Stimulated activated CD4-positive, alpha-beta T cell treated with anti-CD3 and anti-CD28 coated beads, Interleukin-2, amount 100 ng/mL, for 4 hours (primary cell): ENCODE data around the gene STAMBPL1.
"Not testable (repeated sequence)": the region's sequence is repeated elsewhere in the genome, so short reads cannot be mapped to it uniquely, and the experiment has no call there.

Experiments used
- DNase-seq: peaks from one replicate; pipeline ENCODE4 v3.0.0-alpha.2; 2020; ENCODE audit warnings: low read depth

The STAMBPL1 gene

DNA sequence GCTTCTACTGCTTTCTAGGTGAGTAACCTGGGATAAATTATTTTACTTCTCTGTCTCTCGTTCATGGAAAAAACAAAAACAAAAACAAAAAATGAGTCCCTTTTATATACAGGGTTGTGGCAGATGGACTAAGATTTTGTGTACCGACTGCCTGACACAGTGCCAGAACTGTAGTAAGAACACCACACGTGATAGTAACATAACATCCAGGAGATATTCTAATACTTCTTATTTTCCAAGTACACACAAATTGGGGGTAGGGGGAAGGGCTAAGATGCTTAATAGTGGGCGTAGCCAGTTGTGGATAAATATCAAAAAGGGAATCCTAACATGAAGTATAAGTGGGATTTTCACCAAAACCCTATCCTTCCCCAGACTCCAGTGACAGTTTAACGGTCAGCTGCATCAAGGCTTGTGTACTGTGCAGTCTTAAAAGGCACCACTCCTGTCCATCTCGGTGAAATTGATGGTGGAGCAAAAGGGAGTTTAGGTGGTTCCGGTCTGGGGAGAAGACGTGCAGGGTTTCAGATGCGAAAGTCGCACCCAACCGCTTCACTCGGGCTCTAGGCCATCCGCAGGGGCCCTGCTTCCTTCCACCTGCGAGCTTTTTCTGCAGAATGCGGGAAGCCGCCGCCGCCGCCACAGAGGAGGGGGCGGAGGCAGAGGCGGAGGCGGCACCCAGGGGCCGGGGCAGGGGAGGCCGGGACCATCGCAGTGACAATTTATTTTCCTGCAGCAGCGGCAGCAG lies at the start of gene STAMBPL1:
TSS of gene STAMBPL1 (plus strand) at position 712 of the 748 bp plus-strand sequence. CDS start 21,464 bp downstream, outside the sequence.
- peak; percentile 67 for DNase-seq

DNA sequence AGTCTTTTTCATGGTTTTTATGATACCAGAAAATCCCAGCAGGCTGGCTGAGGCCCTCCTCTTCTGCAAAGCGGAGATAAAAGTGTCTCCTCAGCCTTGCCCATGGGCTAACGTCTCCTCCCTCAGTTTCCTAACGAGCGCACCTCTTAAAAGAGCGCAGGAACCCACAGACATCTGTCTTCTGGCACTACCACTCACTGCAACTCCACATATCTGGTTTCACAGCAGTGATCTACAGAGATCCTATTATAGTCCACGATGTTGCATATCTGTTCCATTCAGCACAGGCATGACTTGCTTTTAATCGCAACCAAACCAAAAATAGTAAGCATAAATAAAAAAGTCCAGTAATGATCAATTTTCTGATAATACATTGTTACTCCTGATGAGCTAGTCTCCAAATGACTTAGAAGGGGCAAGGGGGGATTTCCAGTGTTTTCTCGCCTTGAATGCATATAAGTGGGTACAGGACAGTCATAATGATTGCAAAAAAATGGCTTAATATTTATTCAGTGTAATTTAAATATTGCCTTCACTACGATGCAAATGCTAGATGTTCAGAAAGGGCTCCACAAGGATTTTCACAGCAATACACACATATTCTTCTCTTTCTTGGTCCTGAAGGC lies 49.3 kb upstream of the STAMBPL1 start:
- DNase-seq: no peak

DNA sequence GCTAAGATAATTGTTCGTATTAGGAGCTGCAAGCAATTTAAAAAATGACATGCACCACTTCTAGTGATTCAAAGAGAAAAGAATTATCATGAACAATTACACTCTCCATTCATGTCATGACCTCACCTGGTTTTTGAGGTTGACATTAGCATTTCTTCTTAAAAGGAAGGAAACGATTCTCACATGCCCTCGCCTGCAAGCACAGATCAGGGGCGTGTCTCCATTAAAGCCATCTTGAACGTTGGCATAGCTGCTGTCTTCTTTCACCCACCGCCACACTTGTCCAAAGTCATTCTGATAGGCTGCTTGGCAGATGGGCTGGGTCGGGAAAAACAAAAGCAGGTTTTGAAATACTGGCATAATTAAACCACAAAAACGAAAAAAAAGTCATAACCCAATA lies 48.3 kb upstream of the STAMBPL1 start:
- DNase-seq: peak; percentile 3

DNA sequence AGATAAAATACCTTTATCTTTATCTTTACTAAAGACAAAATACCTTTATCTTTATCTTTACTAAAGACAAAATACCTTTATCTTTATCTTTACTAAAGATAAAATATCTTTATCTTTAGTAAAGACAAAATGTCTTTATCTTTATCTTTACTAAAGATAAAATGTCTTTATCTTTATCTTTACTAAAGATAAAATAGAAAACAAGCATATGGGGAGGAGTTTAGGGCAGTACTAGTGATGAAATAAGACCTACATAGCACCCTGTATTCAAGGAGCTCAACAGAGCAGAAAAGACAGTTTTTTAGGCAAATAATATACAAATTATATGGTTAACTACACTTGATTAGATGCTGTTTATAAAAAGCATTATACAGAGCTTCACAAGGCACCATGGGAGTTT lies 47.7 kb upstream of the STAMBPL1 start:
- DNase-seq: no peak

DNA sequence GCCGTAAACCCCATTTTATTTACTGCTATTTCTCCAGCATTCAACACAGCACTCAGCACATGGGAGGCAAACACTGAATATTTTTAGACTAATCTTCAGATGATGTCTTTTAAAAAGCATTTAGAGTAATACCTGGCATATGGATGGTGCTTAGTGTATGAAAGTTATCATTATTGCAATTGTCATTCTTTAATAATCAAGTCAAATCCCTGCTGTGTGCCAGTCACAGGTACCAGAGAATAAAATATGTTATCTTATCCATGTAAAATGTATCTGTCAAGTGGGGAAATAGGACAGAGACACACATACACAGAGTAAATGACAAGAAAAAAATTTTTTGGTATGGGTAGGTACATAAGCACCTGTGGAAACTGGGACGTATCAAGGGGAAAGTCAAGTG lies 46.9 kb upstream of the STAMBPL1 start:
- no peak for DNase-seq

DNA sequence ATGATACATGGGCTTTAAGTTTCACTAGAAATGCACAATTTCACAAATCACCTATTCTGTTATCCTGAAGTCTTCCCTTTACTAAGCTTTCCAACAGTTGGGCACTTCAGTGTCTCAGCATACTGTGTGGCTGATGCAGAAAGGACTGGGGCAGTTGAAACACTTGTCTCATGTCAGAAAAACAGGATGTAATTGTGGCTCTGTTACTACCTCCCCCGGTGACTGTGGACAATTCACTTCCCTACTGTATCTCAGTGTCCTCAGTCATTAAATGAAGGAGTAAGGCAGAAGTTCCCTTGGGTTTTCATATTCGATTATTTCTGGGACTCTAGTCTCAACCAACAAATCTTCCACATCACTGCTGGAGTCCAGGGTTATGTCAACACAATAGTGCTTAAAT lies 46.3 kb upstream of the STAMBPL1 start:
- no peak for DNase-seq

DNA sequence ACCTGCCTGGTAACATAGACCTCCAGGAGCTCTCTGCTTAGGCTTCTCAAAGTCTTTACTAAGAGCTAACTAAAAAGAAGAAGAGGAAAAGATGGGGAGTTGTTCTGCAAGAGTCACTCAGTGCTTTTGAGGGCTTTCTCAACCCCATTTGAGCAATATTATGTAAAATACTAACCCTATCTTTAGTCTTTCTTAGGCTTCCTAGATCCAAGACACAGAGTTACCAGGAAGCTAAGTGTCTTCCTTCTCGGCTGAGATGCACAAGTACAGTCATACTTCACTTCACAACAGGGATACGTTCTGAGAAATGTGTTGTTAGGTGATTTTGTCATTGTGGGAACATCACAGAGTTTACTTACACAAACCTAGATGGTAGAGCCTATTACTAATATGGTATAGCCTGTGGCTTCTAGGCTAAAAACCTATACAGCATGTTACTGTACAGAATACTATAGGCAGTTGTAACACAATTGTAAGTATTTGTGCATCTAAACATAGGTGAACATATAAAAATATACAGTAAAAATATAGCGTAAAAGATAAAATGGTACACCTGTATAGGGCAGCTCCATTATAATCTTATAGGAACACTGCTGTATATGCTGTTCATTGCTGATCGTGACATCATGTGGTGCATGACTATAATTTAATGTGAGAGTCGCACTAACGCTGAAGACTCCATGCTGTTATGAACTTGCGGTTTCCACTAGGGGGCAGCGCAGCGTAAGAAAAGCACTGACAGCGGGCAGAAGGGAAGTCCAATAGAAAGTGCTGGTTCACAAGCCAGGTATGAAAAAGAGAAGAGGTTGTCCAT lies 44.7 kb upstream of the STAMBPL1 start:
- DNase-seq: peak; percentile 81

DNA sequence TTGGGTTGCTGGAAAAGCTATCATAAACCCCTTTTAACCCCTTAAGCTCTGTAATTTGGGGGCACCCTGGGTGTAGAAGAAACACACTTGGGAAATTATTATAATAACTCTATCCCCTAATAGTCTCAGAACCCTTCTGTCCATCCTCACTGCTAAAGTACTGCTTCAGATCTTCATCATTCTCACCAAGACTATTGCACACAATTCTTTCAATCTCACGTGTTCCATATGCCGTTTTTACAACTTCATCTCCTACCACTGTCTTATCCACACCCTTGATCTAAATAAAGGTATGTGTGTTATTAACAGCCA lies 44.2 kb upstream of the STAMBPL1 start:
- DNase-seq: no peak

DNA sequence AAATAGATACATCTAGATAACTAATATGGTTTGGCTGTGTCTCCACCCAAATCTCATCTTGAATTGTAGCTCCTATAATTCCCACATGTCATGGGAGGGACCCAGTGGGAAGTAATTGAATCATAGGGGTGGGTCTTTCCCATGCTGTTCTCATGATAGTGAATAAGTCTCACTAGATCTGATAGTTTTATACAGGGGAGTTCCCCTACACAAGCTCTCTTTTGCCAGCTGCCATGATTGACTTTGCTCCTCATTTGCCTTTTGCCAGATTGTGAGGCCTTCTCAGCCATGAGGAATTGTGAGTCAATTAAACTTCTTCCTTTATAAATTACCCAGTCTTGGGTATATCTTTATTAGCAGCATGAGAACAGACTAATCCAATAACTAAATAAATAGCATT lies 42.4 kb upstream of the STAMBPL1 start:
- not testable (repeated sequence) for DNase-seq

DNA sequence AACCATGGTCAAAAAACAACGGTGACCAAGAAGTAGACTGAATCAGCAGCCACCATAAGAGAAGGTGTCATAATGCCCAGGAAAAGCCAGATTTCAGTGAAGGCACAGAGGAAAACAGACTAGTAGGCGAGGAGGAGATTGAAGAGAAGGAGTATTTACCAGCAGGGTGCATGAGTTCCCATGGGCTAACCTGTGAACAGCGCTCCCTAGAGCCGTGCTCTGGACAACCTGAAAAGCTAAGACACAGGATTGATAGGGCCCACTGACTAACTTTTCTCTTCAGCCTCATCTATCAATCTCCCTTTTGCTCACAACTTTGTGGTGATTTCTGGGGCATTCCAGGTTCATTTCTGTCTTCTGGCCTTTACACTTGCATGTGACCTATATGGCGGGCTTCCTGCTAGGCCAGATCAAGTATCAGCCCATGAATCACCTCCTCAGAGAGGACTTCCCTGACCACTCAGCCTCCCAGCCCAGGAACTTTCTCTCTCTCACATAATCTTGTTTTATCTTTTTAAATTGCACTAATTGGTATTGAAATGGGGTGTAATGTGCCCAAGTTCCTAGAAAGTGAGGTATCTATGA lies 41.2 kb upstream of the STAMBPL1 start:
- no peak for DNase-seq

DNA sequence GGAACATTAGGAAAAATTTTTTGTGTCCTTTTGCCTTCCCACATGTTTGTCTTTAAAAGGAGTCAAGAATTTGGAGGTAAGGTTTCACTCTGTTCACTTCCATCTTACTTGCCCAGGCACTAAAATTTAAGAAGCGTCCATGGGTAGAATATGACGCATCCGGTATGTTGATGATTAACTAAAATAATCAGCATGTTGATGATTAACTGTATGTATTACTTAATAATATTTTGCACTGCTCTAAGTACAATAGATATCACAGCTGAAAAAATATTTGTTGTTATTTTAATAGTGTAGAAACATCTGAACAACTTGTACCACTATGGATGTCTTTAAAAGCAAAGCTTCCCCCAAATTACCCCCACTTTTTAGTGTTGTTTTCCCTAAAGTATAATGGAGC lies 39.9 kb upstream of the STAMBPL1 start:
- DNase-seq: no peak

DNA sequence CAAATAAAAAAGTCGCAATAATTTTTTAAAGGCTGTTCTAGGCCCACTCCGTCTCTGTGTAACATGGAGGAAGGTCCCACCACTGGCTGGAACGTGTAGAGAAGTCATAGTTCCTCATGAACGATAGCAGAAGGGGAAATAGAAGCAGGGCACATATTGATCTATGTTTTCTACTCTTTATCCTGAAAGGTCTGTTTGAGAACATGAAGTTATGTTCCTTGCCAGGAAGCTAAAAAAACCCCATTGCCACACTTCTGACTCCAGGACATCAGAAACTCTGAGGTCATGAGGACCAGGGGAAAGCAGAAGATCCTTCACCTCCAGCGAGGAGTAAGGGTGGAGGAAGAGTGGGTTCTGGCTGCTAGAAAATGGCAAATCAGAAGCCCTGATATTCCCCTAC lies 39.2 kb upstream of the STAMBPL1 start:
- no peak for DNase-seq

DNA sequence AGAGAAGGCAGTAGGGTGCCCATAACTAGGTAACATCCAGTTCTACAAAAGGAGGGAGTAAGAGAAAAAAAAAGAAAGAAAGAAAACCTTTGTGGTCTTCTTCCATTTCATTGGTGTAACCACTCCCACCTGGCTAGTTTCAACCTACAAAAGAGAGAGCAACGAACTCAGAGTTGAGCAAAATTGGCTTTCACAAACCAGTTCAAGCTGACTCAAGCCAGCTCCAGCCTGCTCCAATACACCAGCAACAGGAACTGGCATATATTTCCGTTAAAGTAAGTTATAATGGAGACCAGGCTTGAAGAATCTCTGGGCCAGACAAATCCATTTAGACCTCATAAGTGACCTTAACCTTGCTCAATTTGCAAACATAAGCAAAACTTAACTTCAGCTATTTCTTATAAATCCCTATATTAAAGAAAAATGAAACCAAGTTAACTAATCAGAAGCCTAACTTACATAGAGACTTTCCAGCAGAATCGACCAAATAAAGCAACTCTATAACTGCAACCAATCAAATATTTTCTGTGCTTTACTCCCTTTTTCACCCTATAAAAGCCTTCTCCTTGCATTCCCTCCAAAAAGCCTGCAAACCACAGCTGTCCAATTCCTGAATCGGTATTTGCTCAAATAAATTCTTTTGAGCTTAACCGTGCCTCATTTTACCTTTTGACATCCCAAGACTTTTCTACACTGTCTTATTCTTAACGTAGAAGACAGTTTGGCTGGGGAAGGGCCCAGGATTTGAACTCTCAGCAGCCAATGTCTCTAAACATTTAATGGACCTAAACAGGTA lies 38.5 kb upstream of the STAMBPL1 start:
- DNase-seq: no peak

DNA sequence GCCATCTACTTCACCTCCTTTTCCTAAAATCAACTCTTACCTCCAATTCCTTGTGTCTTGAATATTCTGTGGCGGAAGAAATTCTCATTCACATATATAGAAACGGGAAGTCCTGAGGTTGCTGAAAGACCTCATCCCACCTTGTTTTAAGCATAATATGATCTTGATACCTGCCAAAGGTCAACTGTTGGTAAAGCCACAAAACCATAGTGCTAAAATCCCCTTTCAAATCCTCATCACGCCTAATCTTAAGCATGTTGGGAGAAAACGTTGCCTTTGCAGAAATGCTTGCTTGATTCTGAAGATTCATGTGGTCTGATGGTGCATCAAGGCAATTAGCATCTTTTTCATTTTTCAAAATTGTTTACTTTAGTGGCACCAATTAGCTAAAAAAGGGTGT lies 36.9 kb upstream of the STAMBPL1 start:
- no peak for DNase-seq

DNA sequence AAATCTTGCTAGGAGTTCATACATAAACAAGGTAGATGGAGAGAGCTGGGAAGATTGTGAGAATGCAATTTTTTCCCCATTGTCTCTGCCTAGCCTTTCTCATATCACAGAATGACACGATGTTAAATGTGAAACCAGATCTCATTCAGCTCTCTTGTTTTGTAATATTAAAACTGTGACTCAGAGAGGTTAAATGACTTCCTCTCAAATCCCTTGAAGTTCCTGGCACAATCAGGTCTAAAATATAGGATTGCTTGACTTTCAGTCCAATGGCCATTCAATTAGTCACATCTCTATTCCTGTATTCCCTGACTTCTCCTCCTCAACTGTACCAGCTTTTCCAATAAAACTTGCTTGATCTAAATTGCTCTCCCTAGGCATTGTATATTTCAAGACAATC lies 31.5 kb upstream of the STAMBPL1 start:
- DNase-seq: no peak

DNA sequence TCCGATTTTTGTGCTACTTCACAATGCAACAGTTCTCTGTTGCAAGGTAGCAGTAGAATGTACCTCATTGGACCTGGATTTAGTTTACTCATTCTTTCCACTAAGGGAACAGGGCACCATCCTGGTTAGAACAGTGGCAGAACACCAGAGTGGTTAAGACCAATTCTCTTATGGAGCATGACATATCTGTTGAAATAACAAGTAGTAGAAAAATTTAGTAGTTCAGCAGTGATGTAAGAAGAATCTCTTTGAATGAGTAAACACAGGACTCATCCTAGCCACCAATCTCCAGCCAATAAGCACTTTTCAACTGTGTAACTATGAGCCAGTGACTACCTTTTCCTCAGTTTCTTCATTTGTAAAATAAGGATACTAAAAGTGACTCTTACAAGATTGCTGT lies 30.8 kb upstream of the STAMBPL1 start:
- DNase-seq: no peak

DNA sequence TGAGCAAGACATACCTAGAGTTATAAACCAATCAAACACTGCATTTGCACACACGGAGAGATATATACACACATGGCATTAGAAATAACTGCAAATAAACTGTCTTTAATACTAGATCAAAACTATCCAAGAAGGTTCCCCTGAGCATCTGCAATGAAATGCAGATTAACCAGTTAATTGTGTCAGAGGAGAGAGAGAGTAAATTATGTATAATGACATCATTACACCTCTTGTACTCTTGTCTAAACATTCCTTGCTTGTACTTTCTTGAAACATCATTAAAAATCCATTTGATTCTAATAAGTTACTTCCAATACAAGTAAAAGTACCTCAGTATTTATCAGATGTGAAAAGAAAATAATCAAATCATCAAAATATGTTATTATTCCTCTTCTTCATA lies 29.3 kb upstream of the STAMBPL1 start:
- DNase-seq: no peak

DNA sequence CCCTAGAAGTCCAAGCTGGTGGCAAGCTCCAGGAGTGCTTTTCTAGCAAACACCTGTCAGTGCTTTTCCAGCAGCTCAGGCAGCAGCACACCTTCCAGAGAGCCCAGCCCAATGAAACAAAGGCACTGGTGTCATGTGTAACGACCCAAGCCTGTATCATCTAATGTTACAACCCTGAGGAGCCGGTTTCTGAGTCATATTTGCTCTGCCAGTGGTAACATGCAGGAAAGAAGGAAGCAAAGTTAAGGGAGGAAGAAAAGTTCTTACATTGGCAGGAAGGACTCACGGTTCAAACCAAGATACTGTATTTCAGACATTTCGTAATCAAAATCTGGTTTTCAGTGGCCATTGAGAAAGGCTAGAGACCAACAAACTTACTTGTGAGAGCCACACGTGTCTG lies 28.3 kb upstream of the STAMBPL1 start, which contains the start of gene ANKRD22:
TSS of gene ANKRD22 (minus strand) at position 139 of the 400 bp plus-strand sequence. CDS start 237 bp downstream, outside the sequence.
- DNase-seq: no peak

DNA sequence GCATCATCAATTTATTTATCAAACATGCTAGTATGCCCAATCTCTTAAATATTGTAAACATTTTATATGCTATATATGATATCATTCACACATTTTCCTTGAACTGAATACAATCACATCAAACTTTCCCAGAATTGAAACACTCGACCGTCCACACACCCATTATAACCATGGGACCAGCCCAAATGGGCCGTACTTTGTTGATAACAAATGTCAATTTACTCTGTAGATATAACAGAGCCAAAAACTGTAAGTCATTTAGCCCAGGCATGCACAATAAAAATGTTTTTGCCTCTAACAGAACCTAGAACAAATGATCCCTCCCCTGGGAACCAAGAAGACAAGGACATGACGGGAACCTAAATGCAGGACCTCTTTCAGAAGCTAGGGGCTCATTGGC lies 27.7 kb upstream of the STAMBPL1 start:
- DNase-seq: no peak

DNA sequence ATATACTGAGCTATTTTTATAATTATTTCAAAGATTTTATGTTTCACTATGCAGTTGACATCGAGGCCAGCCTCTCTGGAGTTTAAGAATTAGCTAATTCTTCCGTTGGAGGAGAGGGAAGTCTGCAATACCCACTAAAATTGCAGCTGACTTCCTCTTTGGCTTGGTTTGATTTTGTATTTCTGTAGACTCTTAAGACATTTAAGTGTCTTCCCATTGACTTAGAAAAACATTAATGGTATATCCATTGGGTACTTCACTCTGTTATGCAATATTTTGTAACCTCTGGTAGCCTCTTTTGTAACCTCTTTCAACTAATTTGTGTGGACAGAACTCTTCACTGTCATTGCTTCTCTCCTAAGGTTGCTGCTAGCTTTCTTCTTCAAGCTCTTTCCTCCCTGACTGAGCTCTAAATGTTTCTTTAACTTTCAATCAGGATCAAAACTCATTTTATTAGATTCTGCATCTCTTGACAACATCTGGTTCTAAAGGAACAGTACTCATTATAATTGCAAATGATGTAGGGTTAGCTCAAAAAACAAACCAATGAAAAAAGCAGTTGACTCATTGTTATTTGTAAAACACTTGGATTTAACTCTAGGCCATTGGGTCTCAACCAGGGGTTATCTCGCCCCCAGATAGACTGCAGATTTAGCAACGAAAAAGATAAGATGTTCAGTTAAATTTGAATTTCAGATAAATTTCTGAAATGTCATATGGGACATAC lies 26.7 kb upstream of the STAMBPL1 start:
- no peak for DNase-seq

DNA sequence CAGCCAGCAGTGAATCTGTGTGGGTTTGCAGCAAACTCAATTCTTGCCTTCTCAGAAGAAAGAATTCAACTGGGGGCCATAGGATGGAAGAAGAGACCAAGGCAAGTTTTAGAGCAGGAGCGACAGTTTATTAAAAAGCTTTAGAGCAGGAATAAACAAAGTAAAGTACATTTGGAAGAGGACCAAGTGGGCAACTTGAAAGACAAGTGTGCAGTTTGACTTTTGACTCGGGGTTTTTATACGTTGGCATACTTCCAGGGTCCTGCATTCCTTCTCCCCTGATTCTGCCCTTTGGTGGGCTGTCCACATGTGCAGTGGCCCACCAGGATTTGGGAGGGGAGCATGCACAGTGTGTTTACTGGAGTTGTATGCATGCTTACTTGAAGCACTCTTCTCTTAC lies 25.4 kb upstream of the STAMBPL1 start:
- no peak for DNase-seq
